SH-SY5Y (cell line): ENCODE data around the gene KIF1B.

Experiments used
- GATA2 ChIP-seq: IDR thresholded peaks from 2 replicates; pipeline ENCODE4 v1.6.1; 2011; ENCODE audit warnings: mild to moderate bottlenecking, low read depth, low read length
- GATA3 ChIP-seq: IDR thresholded peaks from 2 replicates; pipeline ENCODE4 v1.6.1; 2011; ENCODE audit warnings: low read depth, mild to moderate bottlenecking, low read length, moderate library complexity

DNA sequence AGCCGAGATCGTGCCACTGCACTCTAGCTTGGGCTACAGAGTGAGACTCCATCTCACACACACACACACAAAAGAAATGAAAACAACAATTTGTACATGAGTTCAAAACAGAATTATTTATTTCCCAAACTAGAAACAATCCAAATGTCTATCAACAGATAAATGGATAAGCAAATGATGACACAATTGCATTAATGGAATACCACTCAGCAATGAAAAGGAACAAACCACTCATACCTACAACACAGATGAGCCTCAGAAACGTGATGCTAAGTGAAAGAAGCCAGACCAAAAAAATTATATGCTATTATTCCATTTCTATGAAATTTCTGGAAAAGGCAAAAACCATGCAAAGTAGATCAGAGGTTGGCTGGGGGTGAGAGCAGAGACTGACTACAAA lies 186.5 kb downstream of the KIF1B start:
- no peak for TF ChIP-seq GATA2
- no peak for TF ChIP-seq GATA3
